Trophoblast cell (in vitro differentiated cells and primary cell): ENCODE results near the gene LYPD1.

Source experiments
- DNase-seq, 2 donors: peaks; one replicate each; pipeline ENCODE4 v3.0.0-alpha.2; 2016
- H2AFZ ChIP-seq: 2 replicates; pipeline ENCODE4 v1.6.1; 2013; ENCODE audit warnings: low read length, moderate library complexity, mild to moderate bottlenecking; ENCODE audit not compliant: insufficient read depth, poor library complexity
- H2AK5ac ChIP-seq: 2 replicates; pipeline ENCODE4 v1.6.1; 2013; ENCODE audit warnings: mild to moderate bottlenecking, low read length
- H2BK120ac ChIP-seq: 2 replicates; pipeline ENCODE4 v1.6.1; 2013; ENCODE audit warnings: low read length, mild to moderate bottlenecking, moderate library complexity; ENCODE audit not compliant: insufficient read depth, poor library complexity
- H2BK12ac ChIP-seq: 2 replicates; pipeline ENCODE4 v1.6.1; 2013; ENCODE audit warnings: mild to moderate bottlenecking, low read length, moderate library complexity
- H2BK5ac ChIP-seq: 2 replicates; pipeline ENCODE4 v1.6.1; 2013; ENCODE audit warnings: low read length, low read depth, moderate library complexity, mild to moderate bottlenecking; ENCODE audit not compliant: poor library complexity
- H3K14ac ChIP-seq: 2 replicates; pipeline ENCODE4 v1.6.1; 2013; ENCODE audit warnings: mild to moderate bottlenecking, low read length
- H3K18ac ChIP-seq: 2 replicates; pipeline ENCODE4 v1.6.1; 2013; ENCODE audit warnings: mild to moderate bottlenecking, low read length
- H3K23ac ChIP-seq: 2 replicates; pipeline ENCODE4 v1.6.1; 2013; ENCODE audit warnings: low read length
- H3K27ac ChIP-seq: 2 replicates; pipeline ENCODE4 v1.5.1; 2013; ENCODE audit warnings: low read depth, mild to moderate bottlenecking, inconsistent platforms, low read length, moderate library complexity
- H3K27me3 ChIP-seq: 2 replicates; pipeline ENCODE4 v1.6.1; 2013; ENCODE audit warnings: inconsistent platforms, mild to moderate bottlenecking, low read length, moderate library complexity; ENCODE audit not compliant: insufficient read depth
- H3K36me3 ChIP-seq, 2 experiments: 1 replicate in 1 of 2; 2 replicates in 1 of 2; pipeline ENCODE4 v1.6.1; 2013; ENCODE audit warnings: low read length in 2 of 2, mild to moderate bottlenecking in 2 of 2, moderate library complexity in 1 of 2; ENCODE audit not compliant: insufficient read depth in 2 of 2, control insufficient read depth in 1 of 2
- H3K4ac ChIP-seq: 2 replicates; pipeline ENCODE4 v1.6.1; 2013; ENCODE audit warnings: low read depth, mild to moderate bottlenecking, low read length, moderate library complexity
- H3K4me1 ChIP-seq, 2 experiments: 1 replicate in 1 of 2; 2 replicates in 1 of 2; pipeline ENCODE4 v1.6.1; 2013; ENCODE audit warnings: low read length in 2 of 2, mild to moderate bottlenecking in 2 of 2, moderate library complexity in 1 of 2; ENCODE audit not compliant: insufficient read depth in 2 of 2, control insufficient read depth in 1 of 2
- H3K4me2 ChIP-seq: 2 replicates; pipeline ENCODE4 v1.6.1; 2013; ENCODE audit warnings: inconsistent platforms, mild to moderate bottlenecking, low read length, moderate library complexity
- H3K4me3 ChIP-seq: 2 replicates; pipeline ENCODE4 v1.5.1; 2013; ENCODE audit warnings: mild to moderate bottlenecking, low read depth, low read length, inconsistent platforms
- H3K79me1 ChIP-seq: one replicate; pipeline ENCODE4 v1.6.1; 2013; ENCODE audit warnings: low read length
- H3K79me2 ChIP-seq: 2 replicates; pipeline ENCODE4 v1.6.1; 2013; ENCODE audit warnings: low read length, mild to moderate bottlenecking; ENCODE audit not compliant: control insufficient read depth, insufficient read depth, poor library complexity
- H3K9ac ChIP-seq: 2 replicates; pipeline ENCODE4 v1.6.1; 2013; ENCODE audit warnings: mild to moderate bottlenecking, low read length
- H3K9me3 ChIP-seq: 2 replicates; pipeline ENCODE4 v1.6.1; 2013; ENCODE audit warnings: low read depth, mild to moderate bottlenecking, control low read depth, inconsistent platforms, low read length; ENCODE audit not compliant: insufficient read depth
- H4K12ac ChIP-seq: 2 replicates; pipeline ENCODE4 v1.6.1; 2013; ENCODE audit warnings: low read depth, mild to moderate bottlenecking, low read length, moderate library complexity
- H4K8ac ChIP-seq: 2 replicates; pipeline ENCODE4 v1.6.1; 2013; ENCODE audit warnings: low read depth, mild to moderate bottlenecking, low read length, moderate library complexity
- H4K91ac ChIP-seq: one replicate; pipeline ENCODE4 v1.6.1; 2013; ENCODE audit warnings: low read depth, mild to moderate bottlenecking, low read length, moderate library complexity
- WGBS: extraction: QIAGEN DNeasy Blood & Tissue Kit; methylation state at CpG from one replicate; pipeline ENCODE4 v1.1.7; 2013; ENCODE audit warnings: missing lambda C conversion rate; ENCODE audit not compliant: insufficient read length, insufficient coverage; ENCODE audit errors: extremely low coverage; 5-methylcytosine and 5-hydroxymethylcytosine counted together

Gene LYPD1

DNA sequence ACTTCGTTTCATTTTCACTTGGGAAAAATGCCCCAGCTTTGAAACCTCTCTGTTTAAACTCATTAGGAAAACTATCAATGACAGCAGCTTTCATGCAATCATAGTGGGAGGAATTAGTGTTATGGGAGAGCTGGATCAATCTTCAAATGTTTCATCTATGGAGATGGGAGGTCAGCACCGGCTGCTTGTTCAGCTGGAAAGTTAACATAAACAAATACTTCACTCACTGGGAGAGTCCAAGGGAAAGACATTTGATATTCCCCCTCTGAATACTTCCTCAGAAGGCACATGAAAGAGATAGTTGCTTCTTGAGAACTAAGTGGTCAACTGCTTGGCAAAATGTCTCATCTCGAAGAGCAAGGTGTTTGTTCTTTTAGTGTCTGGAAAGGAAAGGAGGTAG lies 7.3 kb downstream of the LYPD1 start:
- Histone ChIP-seq H3K9ac (no peak overlapping the region), H3K79me1 (no peaks in the 10 kb centered on the region), H4K12ac (no peak overlapping the region), H2BK120ac (no peak overlapping the region), H3K4me1 (no peaks in the 10 kb centered on the region), H3K9me3 (no peaks in the 10 kb centered on the region), H3K23ac (no peak overlapping the region), H3K18ac (no peak overlapping the region), H3K4ac (no peak overlapping the region), H3K4me2 (no peak overlapping the region), H2AFZ (no peak overlapping the region), H3K36me3 (no peaks in the 10 kb centered on the region), H3K27ac (no peak overlapping the region), H4K8ac (no peak overlapping the region), H2AK5ac (no peak overlapping the region), H3K14ac (no peak overlapping the region), H3K27me3 (no peaks in the 10 kb centered on the region), H2BK12ac (no peak overlapping the region), H3K4me3 (no peak overlapping the region), H3K79me2 (no peaks in the 10 kb centered on the region), H2BK5ac (no peak overlapping the region), H4K91ac (no peak overlapping the region)
- no peak for DNase-seq
- WGBS = no CpG with 5 or more reads among the region's 3 CpGs

DNA sequence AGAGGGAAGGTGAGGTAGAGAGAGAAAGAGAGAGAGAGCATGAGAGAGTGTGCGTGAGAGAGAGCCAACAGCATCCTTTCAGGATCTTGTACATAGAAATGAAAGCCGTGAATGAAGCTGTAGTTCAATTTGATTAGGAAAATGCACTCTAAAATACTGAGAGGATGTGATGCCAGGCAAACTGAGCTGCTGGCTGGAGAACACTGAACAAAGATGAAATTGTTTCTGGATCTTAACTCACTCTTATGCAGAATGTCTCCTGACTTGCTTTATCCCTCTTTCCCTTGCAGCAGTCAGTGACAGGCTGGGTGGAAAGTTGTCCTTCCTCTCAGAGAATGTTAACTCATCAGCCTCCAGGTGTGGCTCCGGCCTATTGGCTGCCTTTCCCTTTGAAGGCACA lies 10.7 kb downstream of the LYPD1 start:
- no CpG with 5 or more reads among the region's 3 CpGs for WGBS
- H3K4me3 ChIP-seq = no peak overlapping the region
- no peaks in the 10 kb centered on the region for H3K4me1 ChIP-seq
- H2AFZ ChIP-seq = no peak overlapping the region
- H3K23ac ChIP-seq = no peak overlapping the region
- H3K36me3 ChIP-seq = no peaks in the 10 kb centered on the region
- H3K4ac ChIP-seq = no peak overlapping the region
- H3K9me3 ChIP-seq = no peaks in the 10 kb centered on the region
- H3K18ac ChIP-seq = no peak overlapping the region
- H3K4me2 ChIP-seq = no peak overlapping the region
- no peak overlapping the region for H2BK12ac ChIP-seq
- H3K14ac ChIP-seq = no peak overlapping the region
- H4K8ac ChIP-seq = no peak overlapping the region
- no peak overlapping the region for H3K27ac ChIP-seq
- no peak overlapping the region for H3K9ac ChIP-seq
- no peak overlapping the region for H4K12ac ChIP-seq
- no peaks in the 10 kb centered on the region for H3K79me2 ChIP-seq
- no peak overlapping the region for H2BK5ac ChIP-seq
- no peak overlapping the region for H2BK120ac ChIP-seq
- no peaks in the 10 kb centered on the region for H3K27me3 ChIP-seq
- H2AK5ac ChIP-seq = no peak overlapping the region
- no peak overlapping the region for H4K91ac ChIP-seq
- no peaks in the 10 kb centered on the region for H3K79me1 ChIP-seq
- no peak for DNase-seq

DNA sequence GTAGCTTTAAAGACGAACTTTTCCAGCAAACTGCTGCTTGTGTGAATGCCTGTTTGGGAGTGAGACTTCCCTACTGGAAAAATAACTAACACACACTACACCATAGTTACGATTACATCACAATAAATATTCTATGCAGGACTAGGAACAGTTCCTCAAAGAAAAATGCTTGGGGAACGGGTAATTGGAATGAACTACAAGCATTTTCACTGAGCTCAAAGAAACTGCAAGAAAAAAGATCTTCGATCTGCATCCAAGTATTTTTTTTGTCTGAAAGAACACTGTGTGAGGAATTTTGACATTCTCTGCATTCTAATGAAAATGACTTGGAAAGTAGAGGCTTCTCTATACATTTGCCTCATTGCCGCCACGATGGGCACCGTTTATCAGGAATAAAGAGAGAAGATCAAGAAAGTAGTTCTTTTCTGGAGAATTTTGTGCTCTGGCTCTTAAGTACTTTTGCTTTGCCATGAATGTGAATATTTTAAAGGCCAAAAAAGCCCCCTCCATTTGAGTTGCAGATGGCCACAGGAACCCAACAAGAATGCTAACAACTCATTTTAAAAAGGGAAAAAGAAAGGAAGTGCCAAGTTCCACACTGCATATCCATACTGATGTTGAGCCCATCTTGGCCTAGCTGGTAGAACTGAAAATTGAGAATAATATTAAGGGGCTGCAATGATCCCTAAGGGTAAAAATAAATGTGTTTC lies 13.6 kb downstream of the LYPD1 start:
- H3K27ac ChIP-seq = no peak overlapping the region
- H3K4me1 ChIP-seq = no peaks in the 10 kb centered on the region
- H3K79me2 ChIP-seq = no peaks in the 10 kb centered on the region
- H3K14ac ChIP-seq = no peak overlapping the region
- no peak overlapping the region for H2AFZ ChIP-seq
- H2BK12ac ChIP-seq = no peak overlapping the region
- H4K12ac ChIP-seq = no peak overlapping the region
- no peaks in the 10 kb centered on the region for H3K27me3 ChIP-seq
- no peak overlapping the region for H2BK120ac ChIP-seq
- no peaks in the 10 kb centered on the region for H3K36me3 ChIP-seq
- no peak for DNase-seq
- no peak overlapping the region for H3K4me2 ChIP-seq
- H4K8ac ChIP-seq = no peak overlapping the region
- no peak overlapping the region for H3K4me3 ChIP-seq
- no peak overlapping the region for H3K4ac ChIP-seq
- no CpG with 5 or more reads among the region's 7 CpGs for WGBS
- H4K91ac ChIP-seq = no peak overlapping the region
- no peak overlapping the region for H2BK5ac ChIP-seq
- no peaks in the 10 kb centered on the region for H3K79me1 ChIP-seq
- no peak overlapping the region for H3K18ac ChIP-seq
- H3K9me3 ChIP-seq = no peaks in the 10 kb centered on the region
- H3K9ac ChIP-seq = no peak overlapping the region
- no peak overlapping the region for H3K23ac ChIP-seq
- no peak overlapping the region for H2AK5ac ChIP-seq

DNA sequence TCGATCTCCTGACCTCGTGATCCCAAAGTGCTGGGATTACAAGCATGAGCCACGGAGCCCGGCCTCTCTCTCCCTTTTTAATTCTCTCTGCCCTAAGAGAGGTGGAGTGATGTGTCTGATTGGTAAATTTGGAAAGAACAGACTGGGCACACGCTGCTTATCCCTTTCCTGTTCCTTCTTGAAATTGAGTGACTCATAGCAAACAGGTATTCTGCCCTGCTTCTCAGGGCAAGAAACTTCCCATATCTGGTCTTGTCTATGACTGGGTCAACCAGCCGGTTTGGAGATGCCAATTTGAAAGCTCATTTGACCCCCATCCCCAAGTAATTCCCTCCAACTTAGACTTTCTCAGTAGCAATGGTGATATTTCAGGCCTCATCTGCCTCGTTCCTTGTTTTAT lies 15.0 kb downstream of the LYPD1 start:
- H3K79me1 ChIP-seq = no peaks in the 10 kb centered on the region
- no peak overlapping the region for H4K8ac ChIP-seq
- H3K4me1 ChIP-seq = no peaks in the 10 kb centered on the region
- no peaks in the 10 kb centered on the region for H3K36me3 ChIP-seq
- no peak overlapping the region for H2BK120ac ChIP-seq
- H4K12ac ChIP-seq = no peak overlapping the region
- no peak overlapping the region for H3K14ac ChIP-seq
- no peaks in the 10 kb centered on the region for H3K79me2 ChIP-seq
- H2AK5ac ChIP-seq = no peak overlapping the region
- no peaks in the 10 kb centered on the region for H3K27me3 ChIP-seq
- no peak overlapping the region for H3K4me2 ChIP-seq
- H3K23ac ChIP-seq = no peak overlapping the region
- no peak overlapping the region for H4K91ac ChIP-seq
- no peak overlapping the region for H2BK12ac ChIP-seq
- H3K27ac ChIP-seq = no peak overlapping the region
- no peak overlapping the region for H3K9ac ChIP-seq
- WGBS = no CpG with 5 or more reads among the region's 7 CpGs
- H3K4ac ChIP-seq = no peak overlapping the region
- no peak overlapping the region for H2AFZ ChIP-seq
- no peak overlapping the region for H3K4me3 ChIP-seq
- no peak overlapping the region for H3K18ac ChIP-seq
- H3K9me3 ChIP-seq = no peaks in the 10 kb centered on the region
- no peak overlapping the region for H2BK5ac ChIP-seq
- DNase-seq = no peak
